Neural cell (in vitro differentiated cells): Measurements from ENCODE around the gene MAP3K5. TPM values are rescaled to one million over a fixed set of nuclear protein-coding genes. Genes with fewer than 3 reads are reported as not detected.
A peak's percentile ranks its signal among the peaks of the same experiment; 100 is the strongest.

Experiments
- H2AFZ ChIP-seq: fragments of 200-600, 300-800 bp; sonication (generic), shearing (Covaris generic); 2 replicates; pipeline ENCODE4 v1.6.0; 2014; ENCODE audit warnings: low read depth, mild to moderate bottlenecking, antibody characterized with exemption, low read length, moderate library complexity
- H3F3A ChIP-seq: fragments of 200-600 bp; shearing (Covaris generic); 2 replicates; pipeline ENCODE4 v1.6.1; 2016; ENCODE audit warnings: mild to moderate bottlenecking, moderate library complexity, mixed read lengths, antibody characterized with exemption, low read length; ENCODE audit not compliant: insufficient read depth, poor library complexity, severe bottlenecking
- H3K27ac ChIP-seq: fragments of 200-600, 300-800 bp; sonication (generic), shearing (Covaris generic); 2 replicates; pipeline ENCODE4 v1.5.1; 2014; ENCODE audit warnings: mild to moderate bottlenecking, low read length, moderate library complexity
- H3K27me3 ChIP-seq: fragments of 300-800, 200-600 bp; sonication (generic), shearing (Covaris generic); 2 replicates; pipeline ENCODE4 v1.6.0; 2014; ENCODE audit warnings: mild to moderate bottlenecking, low read depth, low read length, moderate library complexity; ENCODE audit not compliant: insufficient read depth
- H3K36me3 ChIP-seq: fragments of 300-800, 200-600 bp; sonication (generic), shearing (Covaris generic); 2 replicates; pipeline ENCODE4 v1.5.1; 2014; ENCODE audit warnings: mild to moderate bottlenecking, antibody characterized with exemption, low read length, moderate library complexity; ENCODE audit not compliant: insufficient read depth
- H3K4me2 ChIP-seq: fragments of 300-800, 200-600 bp; sonication (generic), shearing (Covaris generic); 2 replicates; pipeline ENCODE4 v1.6.0; 2014; ENCODE audit warnings: mild to moderate bottlenecking, low read length
- H3K4me3 ChIP-seq: fragments of 300-800, 200-600 bp; sonication (generic), shearing (Covaris generic); 2 replicates; pipeline ENCODE4 v1.5.1; 2014; ENCODE audit warnings: mild to moderate bottlenecking, low read length, moderate library complexity
- H3K79me2 ChIP-seq: fragments of 200-600 bp; shearing (Covaris generic); replicated peaks from 2 replicates; pipeline ENCODE4 v1.6.0; 2014; ENCODE audit warnings: mild to moderate bottlenecking, low read length, moderate library complexity; ENCODE audit not compliant: insufficient read depth
- H3K9ac ChIP-seq: fragments of 300-800, 200-600 bp; sonication (generic), shearing (Covaris generic); 2 replicates; pipeline ENCODE4 v1.6.1; 2016; ENCODE audit warnings: mild to moderate bottlenecking, low read length, mixed read lengths
- H3K9me2 ChIP-seq: fragments of 200-600 bp; shearing (Covaris generic); 2 replicates; pipeline ENCODE4 v1.6.1; 2016; ENCODE audit warnings: mild to moderate bottlenecking, low read length, mixed read lengths; ENCODE audit not compliant: insufficient read depth
- H3K9me3 ChIP-seq: fragments of 200-600, 300-800 bp; sonication (generic), shearing (Covaris generic); 2 replicates; pipeline ENCODE4 v1.6.1; 2016; ENCODE audit warnings: mild to moderate bottlenecking, mixed run types, low read length, moderate library complexity, mixed read lengths
- H4K20me1 ChIP-seq: fragments of 200-600 bp; shearing (Covaris generic); 2 replicates; pipeline ENCODE4 v1.6.1; 2016; ENCODE audit warnings: mild to moderate bottlenecking, mixed run types; ENCODE audit not compliant: insufficient read depth
- EP300 ChIP-seq: fragments of 450-650 bp; conservative IDR thresholded peaks from 2 replicates; pipeline ENCODE4 v1.6.1; 2014; ENCODE audit warnings: antibody characterized with exemption, mild to moderate bottlenecking, moderate library complexity; ENCODE audit not compliant: poor library complexity, severe bottlenecking
- EZH2 ChIP-seq: fragments of 200-600, 300-800 bp; shearing (Covaris generic), sonication (generic); IDR thresholded peaks from 2 replicates; pipeline ENCODE4 v1.6.1; 2014; ENCODE audit warnings: antibody characterized with exemption, low read length, borderline replicate concordance, mild to moderate bottlenecking; ENCODE audit not compliant: insufficient read depth, poor library complexity, severe bottlenecking
- MXI1 ChIP-seq: fragments of 450-650 bp; conservative IDR thresholded peaks from 2 replicates; pipeline ENCODE4 v1.6.1; 2014; ENCODE audit warnings: antibody characterized with exemption, mild to moderate bottlenecking; ENCODE audit not compliant: poor library complexity, severe bottlenecking
- POLR2AphosphoS5 ChIP-seq: IDR thresholded peaks from 2 replicates; pipeline ENCODE4 v1.6.1; 2012
- RAD21 ChIP-seq: fragments of 450-650 bp; conservative IDR thresholded peaks from 2 replicates; pipeline ENCODE4 v1.6.1; 2014; ENCODE audit warnings: antibody characterized with exemption, mild to moderate bottlenecking, moderate library complexity
- SMC3 ChIP-seq: fragments of 450-650 bp; conservative IDR thresholded peaks from 2 replicates; pipeline ENCODE4 v1.6.1; 2014; ENCODE audit warnings: antibody characterized with exemption, mild to moderate bottlenecking, moderate library complexity; ENCODE audit not compliant: poor library complexity
- TAF1 ChIP-seq: IDR thresholded peaks from 2 replicates; pipeline ENCODE4 v1.6.1; 2012; ENCODE audit warnings: low read depth
- polyA plus RNA-seq: library from polyadenylated mRNA; depleted of rRNA; stranded (reverse); fragments of >200 nt; gene quantifications from 2 replicates; pipeline ENCODE4 v1.2.3, GENCODE V29; 2014
- TF ChIP-seq, protein P1 (sequence below): fragments of 450-650 bp; IDR thresholded peaks from 2 replicates; pipeline ENCODE4 v1.5.1; 2014; ENCODE audit warnings: antibody characterized with exemption, mild to moderate bottlenecking, moderate library complexity; ENCODE audit not compliant: poor library complexity, severe bottlenecking
- TF ChIP-seq, protein P2 (sequence below): IDR thresholded peaks from 2 replicates; pipeline ENCODE4 v1.6.1; 2012; ENCODE audit warnings: borderline replicate concordance

The MAP3K5 gene
- polyA plus RNA-seq, 1 donor from 2014 or later: 2.0 TPM

DNA sequence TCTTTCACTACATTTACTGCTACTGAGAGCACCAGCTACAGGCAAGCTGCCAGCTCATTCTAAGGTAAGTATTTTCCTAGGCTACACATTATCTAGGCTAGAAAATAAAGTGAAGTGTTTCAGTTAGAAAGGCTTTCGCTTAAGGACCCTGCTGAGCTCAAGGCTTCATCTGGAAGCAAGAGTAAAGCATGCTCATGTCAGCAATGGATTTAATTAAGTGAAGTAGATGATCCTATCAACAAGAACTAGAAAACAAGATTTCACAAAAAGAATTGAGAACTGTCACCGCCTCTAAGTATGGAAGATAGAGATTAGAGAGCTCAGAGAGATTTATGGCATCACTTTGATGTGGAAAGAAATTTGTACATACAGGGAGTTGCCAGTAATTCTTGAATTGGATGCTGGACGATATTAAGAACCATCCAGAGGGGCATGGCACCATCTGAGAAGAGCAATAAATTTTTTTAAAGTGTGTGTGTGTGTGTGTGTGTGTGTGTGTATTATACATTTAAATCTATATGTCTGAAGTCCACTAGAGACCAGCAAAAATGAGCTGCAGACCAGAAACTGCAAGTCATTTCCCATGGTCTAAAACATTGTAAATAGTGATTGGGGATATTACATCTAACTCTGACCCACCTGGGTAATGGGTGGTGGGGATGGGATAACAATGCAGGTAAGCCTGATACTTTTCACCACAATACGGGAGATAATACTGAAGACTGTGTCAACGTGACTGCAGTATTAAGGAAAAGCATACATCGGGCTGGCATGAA, 136.8 kb downstream of the MAP3K5 start:
- Histone ChIP-seq H3F3A (no peaks in the 10 kb centered on the region), H3K27ac (no peak overlapping the region), H3K4me3 (no peak overlapping the region), H3K79me2 (no peaks in the 10 kb centered on the region), H3K9ac (no peak overlapping the region), H4K20me1 (no peaks in the 10 kb centered on the region), H2AFZ (no peak overlapping the region), H3K27me3 (no peaks in the 10 kb centered on the region), H3K9me3 (no peaks in the 10 kb centered on the region), H3K4me2 (no peak overlapping the region), H3K36me3 (no peaks in the 10 kb centered on the region), H3K9me2 (no peaks in the 10 kb centered on the region)
- no peak for TF ChIP-seq RAD21
- peak; percentile 56 for TF ChIP-seq POLR2AphosphoS5

DNA sequence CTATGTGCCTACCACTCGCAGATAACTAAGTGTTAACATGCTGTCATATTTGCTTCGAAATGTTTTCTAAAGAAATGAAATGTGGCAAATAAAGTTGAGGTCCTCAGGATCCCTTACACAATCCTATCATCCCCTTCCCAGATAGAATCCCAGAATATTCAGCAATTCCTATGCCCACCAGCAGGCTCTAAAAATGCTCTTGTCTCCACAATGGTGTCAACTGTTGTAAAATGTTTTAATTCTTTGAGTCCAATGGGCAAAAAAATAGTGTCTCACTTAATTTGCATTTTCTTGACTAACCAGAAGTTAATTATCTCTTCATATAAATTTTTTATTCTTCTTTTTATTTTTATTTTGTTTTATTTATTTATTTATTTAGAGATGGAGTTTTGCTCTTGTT, 138.2 kb downstream of the MAP3K5 start:
- no peaks in the 10 kb centered on the region for H3K9me3 ChIP-seq
- H3K27me3 ChIP-seq: no peaks in the 10 kb centered on the region
- H3K36me3 ChIP-seq: no peaks in the 10 kb centered on the region
- TF ChIP-seq RAD21: no peak
- TF ChIP-seq EZH2: no peak
- TF ChIP-seq SMC3: no peak
- TF ChIP-seq POLR2AphosphoS5: no peak
- TF ChIP-seq, protein P1, sequence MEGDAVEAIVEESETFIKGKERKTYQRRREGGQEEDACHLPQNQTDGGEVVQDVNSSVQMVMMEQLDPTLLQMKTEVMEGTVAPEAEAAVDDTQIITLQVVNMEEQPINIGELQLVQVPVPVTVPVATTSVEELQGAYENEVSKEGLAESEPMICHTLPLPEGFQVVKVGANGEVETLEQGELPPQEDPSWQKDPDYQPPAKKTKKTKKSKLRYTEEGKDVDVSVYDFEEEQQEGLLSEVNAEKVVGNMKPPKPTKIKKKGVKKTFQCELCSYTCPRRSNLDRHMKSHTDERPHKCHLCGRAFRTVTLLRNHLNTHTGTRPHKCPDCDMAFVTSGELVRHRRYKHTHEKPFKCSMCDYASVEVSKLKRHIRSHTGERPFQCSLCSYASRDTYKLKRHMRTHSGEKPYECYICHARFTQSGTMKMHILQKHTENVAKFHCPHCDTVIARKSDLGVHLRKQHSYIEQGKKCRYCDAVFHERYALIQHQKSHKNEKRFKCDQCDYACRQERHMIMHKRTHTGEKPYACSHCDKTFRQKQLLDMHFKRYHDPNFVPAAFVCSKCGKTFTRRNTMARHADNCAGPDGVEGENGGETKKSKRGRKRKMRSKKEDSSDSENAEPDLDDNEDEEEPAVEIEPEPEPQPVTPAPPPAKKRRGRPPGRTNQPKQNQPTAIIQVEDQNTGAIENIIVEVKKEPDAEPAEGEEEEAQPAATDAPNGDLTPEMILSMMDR: no peak
- no peak for TF ChIP-seq EP300
- TF ChIP-seq MXI1: no peak
- TF ChIP-seq TAF1: no peak
- no peak overlapping the region for H3K4me2 ChIP-seq
- no peaks in the 10 kb centered on the region for H4K20me1 ChIP-seq
- no peak overlapping the region for H2AFZ ChIP-seq
- no peaks in the 10 kb centered on the region for H3K9me2 ChIP-seq
- no peak overlapping the region for H3K9ac ChIP-seq
- no peaks in the 10 kb centered on the region for H3K79me2 ChIP-seq
- H3K27ac ChIP-seq: no peak overlapping the region
- H3F3A ChIP-seq: no peaks in the 10 kb centered on the region
- H3K4me3 ChIP-seq: no peak overlapping the region

DNA sequence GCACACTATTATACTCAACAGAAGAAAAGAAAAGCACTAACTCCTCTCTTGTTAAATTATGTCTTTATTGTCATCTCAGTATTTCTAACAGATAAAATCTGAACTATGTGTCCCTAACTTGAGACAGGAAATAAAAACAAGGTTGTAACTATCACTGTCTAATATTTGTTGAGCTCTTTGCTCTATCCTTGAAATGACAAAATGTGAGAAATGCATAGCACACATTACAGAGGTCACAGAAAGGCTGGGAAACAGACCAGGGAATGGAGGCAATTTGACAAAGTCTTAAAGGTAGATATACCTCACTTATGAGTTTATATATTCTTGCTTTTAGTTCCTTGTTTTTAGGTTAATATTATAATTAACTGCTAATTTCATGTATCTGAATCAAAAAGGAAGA, 139.6 kb downstream of the MAP3K5 start:
- H2AFZ ChIP-seq: no peak overlapping the region
- H3K79me2 ChIP-seq: no peaks in the 10 kb centered on the region
- H3K36me3 ChIP-seq: no peaks in the 10 kb centered on the region
- H3K9me3 ChIP-seq: no peaks in the 10 kb centered on the region
- H4K20me1 ChIP-seq: no peaks in the 10 kb centered on the region
- no peaks in the 10 kb centered on the region for H3K27me3 ChIP-seq
- no peak overlapping the region for H3K9ac ChIP-seq
- TF ChIP-seq MXI1: no peak
- no peak for TF ChIP-seq POLR2AphosphoS5
- TF ChIP-seq EZH2: no peak
- TF ChIP-seq RAD21: no peak
- TF ChIP-seq TAF1: no peak
- TF ChIP-seq EP300: no peak
- TF ChIP-seq, protein P1: no peak
- TF ChIP-seq SMC3: no peak
- TF ChIP-seq, protein P2, sequence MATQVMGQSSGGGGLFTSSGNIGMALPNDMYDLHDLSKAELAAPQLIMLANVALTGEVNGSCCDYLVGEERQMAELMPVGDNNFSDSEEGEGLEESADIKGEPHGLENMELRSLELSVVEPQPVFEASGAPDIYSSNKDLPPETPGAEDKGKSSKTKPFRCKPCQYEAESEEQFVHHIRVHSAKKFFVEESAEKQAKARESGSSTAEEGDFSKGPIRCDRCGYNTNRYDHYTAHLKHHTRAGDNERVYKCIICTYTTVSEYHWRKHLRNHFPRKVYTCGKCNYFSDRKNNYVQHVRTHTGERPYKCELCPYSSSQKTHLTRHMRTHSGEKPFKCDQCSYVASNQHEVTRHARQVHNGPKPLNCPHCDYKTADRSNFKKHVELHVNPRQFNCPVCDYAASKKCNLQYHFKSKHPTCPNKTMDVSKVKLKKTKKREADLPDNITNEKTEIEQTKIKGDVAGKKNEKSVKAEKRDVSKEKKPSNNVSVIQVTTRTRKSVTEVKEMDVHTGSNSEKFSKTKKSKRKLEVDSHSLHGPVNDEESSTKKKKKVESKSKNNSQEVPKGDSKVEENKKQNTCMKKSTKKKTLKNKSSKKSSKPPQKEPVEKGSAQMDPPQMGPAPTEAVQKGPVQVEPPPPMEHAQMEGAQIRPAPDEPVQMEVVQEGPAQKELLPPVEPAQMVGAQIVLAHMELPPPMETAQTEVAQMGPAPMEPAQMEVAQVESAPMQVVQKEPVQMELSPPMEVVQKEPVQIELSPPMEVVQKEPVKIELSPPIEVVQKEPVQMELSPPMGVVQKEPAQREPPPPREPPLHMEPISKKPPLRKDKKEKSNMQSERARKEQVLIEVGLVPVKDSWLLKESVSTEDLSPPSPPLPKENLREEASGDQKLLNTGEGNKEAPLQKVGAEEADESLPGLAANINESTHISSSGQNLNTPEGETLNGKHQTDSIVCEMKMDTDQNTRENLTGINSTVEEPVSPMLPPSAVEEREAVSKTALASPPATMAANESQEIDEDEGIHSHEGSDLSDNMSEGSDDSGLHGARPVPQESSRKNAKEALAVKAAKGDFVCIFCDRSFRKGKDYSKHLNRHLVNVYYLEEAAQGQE: no peak
- no peaks in the 10 kb centered on the region for H3F3A ChIP-seq
- H3K4me2 ChIP-seq: no peak overlapping the region
- H3K9me2 ChIP-seq: no peaks in the 10 kb centered on the region
- H3K4me3 ChIP-seq: no peak overlapping the region
- H3K27ac ChIP-seq: no peak overlapping the region
